GM23338 (cell line): ENCODE measurements around the gene DTL.

Experiments used
- CTCF ChIP-seq, 2 experiments: fragments of 200-600 bp in 1 of 2; sonication (generic) in 1 of 2; conservative IDR thresholded peaks; 2 replicates each; pipeline versions ENCODE4 v1.5.1 to v1.6.1; 2016 to 2017; ENCODE audit warnings: antibody characterized with exemption in 2 of 2, low read depth in 2 of 2, mild to moderate bottlenecking in 2 of 2, moderate library complexity in 1 of 2
- POLR2AphosphoS5 ChIP-seq: IDR thresholded peaks from 2 replicates; pipeline ENCODE4 v1.6.1; 2016; ENCODE audit warnings: antibody characterized with exemption, low read depth

DNA sequence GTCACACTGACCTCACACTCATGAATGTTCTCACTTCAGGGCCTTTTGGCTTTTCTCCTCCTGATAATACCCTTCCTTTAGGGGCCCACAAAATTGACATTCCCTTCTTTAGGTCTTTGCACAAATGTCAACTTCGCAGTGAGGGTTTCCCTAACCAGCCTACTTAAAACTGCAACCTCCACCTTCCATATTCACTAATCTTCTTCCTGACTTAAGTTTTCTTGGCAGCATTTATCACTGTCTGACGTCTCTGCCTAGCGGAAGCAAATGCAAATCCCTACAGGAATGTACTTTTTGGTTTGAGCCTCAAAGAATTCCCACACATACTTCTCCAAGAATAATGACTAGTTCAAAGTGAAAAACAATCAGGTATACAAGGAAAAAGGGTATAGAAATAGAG lies 33.0 kb upstream of the DTL start:
- TF ChIP-seq CTCF (conservative IDR thresholded peaks at IDR 0.05; ENCODE audit: low read depth in 2 of 2) (no peak), POLR2AphosphoS5 (no peak)
